Fibroblast of the conjunctiva (primary cell): ENCODE measurements around the gene DEAF1.
"Not testable (repeated sequence)": the region's sequence is repeated elsewhere in the genome, so short reads cannot be mapped to it uniquely, and the experiment has no call there.

Experiments used
- DNase-seq: peaks from one replicate; pipeline ENCODE4 v3.0.0-alpha.2; 2010; ENCODE audit warnings: low read depth

DEAF1 gene

GRCh38 chr11:678297-678696, 16.7 kb downstream of the DEAF1 start:
- DNase-seq: no peak

- no peak for DNase-seq
These were observed 20.6 kb downstream of the DEAF1 start for GRCh38 chr11:674406-674805.

- no peak for DNase-seq
These were observed 21.2 kb downstream of the DEAF1 start for GRCh38 chr11:673866-674265.

- DNase-seq: peak; percentile 20
These were observed 29.2 kb downstream of the DEAF1 start for GRCh38 chr11:665704-666281.

- DNase-seq: peak; percentile 9
These were observed 29.8 kb downstream of the DEAF1 start for GRCh38 chr11:665062-665703.

GRCh38 chr11:662689-663274, 32.2 kb downstream of the DEAF1 start:
- peak; percentile 44 for DNase-seq

GRCh38 chr11:660681-661444, 34.2 kb downstream of the DEAF1 start:
- no peak for DNase-seq

GRCh38 chr11:660281-660680, 34.7 kb downstream of the DEAF1 start:
- no peak for DNase-seq

GRCh38 chr11:659532-660085, 35.4 kb downstream of the DEAF1 start:
- DNase-seq: no peak

GRCh38 chr11:657691-658126, 37.3 kb downstream of the DEAF1 start:
- no peak for DNase-seq

- DNase-seq: no peak
These were observed 38.2 kb downstream of the DEAF1 start for GRCh38 chr11:656866-657265.

- no peak for DNase-seq
These were observed 38.6 kb downstream of the DEAF1 start for GRCh38 chr11:656426-656825.

GRCh38 chr11:655036-655726, 39.8 kb downstream of the DEAF1 start:
- DNase-seq: no peak

- not testable (repeated sequence) for DNase-seq
These were observed 40.6 kb downstream of the DEAF1 start for GRCh38 chr11:654444-654843.

GRCh38 chr11:653837-654236, 41.2 kb downstream of the DEAF1 start:
- DNase-seq: no peak

GRCh38 chr11:653136-653535, 41.9 kb downstream of the DEAF1 start:
- not testable (repeated sequence) for DNase-seq

- no peak for DNase-seq
These were observed 44.5 kb downstream of the DEAF1 start for GRCh38 chr11:650482-650881.

- DNase-seq: not testable (repeated sequence)
These were observed 47.3 kb downstream of the DEAF1 start for GRCh38 chr11:647672-648158.

GRCh38 chr11:646214-646613, 48.8 kb downstream of the DEAF1 start:
- DNase-seq: no peak

- no peak for DNase-seq
These were observed 49.5 kb downstream of the DEAF1 start for GRCh38 chr11:645536-645935.

GRCh38 chr11:643849-644738, 50.9 kb downstream of the DEAF1 start:
- no peak for DNase-seq
